Mucosa of descending colon (tissue), 3 donors: ENCODE results near the gene LDLRAD4. TPM values are rescaled to one million over a fixed set of nuclear protein-coding genes. Genes with fewer than 3 reads are reported as not detected.

Source experiments
- ATAC-seq: fragments of 200-7000 bp; cut with Tn5 transposase; one replicate; pipeline ENCODE4 v1.9.1; 2020; ENCODE audit warnings: mild to moderate bottlenecking, moderate library complexity
- DNase-seq, 3 donors: peaks; one replicate each; pipeline ENCODE4 v3.0.0-alpha.2; 2020
- H3K36me3 ChIP-seq: fragments of 200-600 bp; one replicate; pipeline ENCODE4 v1.8.0; 2021; ENCODE audit warnings: low read depth, mild to moderate bottlenecking
- H3K4me1 ChIP-seq: fragments of 200-600 bp; one replicate; pipeline ENCODE4 v1.8.0; 2021; ENCODE audit warnings: low read depth, mild to moderate bottlenecking
- H3K4me3 ChIP-seq: fragments of 200-600 bp; one replicate; pipeline ENCODE4 v1.8.0; 2021; ENCODE audit warnings: mild to moderate bottlenecking
- H3K9me3 ChIP-seq: fragments of 200-600 bp; one replicate; pipeline ENCODE4 v1.8.0; 2021; ENCODE audit warnings: mild to moderate bottlenecking
- intact Hi-C, 2 donors: fragments of 100-400 bp; cut with DNase I in 1 of 2; cut with micrococcal nuclease in 1 of 2; formaldehyde crosslinking; loops; one replicate each; pipeline versions ENCODE4 v1.11.0 to v1.11.1; 2022; cut with DNase I, micrococcal nuclease
- total RNA-seq, 3 donors: library from RNA; stranded (reverse); fragmentation: NEBNext Ultra II Directional in 2 of 3; extraction: Animal tissue kit (Norgen Biotek cat#: 25700) in 2 of 3; gene quantifications; one replicate each; pipeline versions ENCODE4 v1.2.1 to v1.2.4, GENCODE V29; 2021 to 2023
- TF ChIP-seq, protein P1 (sequence below): fragments of 200-600 bp; IDR thresholded peaks from one replicate; pipeline ENCODE4 v1.8.0; 2022; ENCODE audit warnings: antibody characterized with exemption, mild to moderate bottlenecking
- donor health status: DM: no; HTN: no; CAD: no; lungs with moderate emphysema.
- donor health status: DM: no; HTN: no; CAD: no.
- donor health status: DM: no; HTN: yes; CAD: no.

The LDLRAD4 gene
- total RNA-seq, 3 donors from 2014 or later: 36.8 to 41.0 (median 37.4) TPM

DNA sequence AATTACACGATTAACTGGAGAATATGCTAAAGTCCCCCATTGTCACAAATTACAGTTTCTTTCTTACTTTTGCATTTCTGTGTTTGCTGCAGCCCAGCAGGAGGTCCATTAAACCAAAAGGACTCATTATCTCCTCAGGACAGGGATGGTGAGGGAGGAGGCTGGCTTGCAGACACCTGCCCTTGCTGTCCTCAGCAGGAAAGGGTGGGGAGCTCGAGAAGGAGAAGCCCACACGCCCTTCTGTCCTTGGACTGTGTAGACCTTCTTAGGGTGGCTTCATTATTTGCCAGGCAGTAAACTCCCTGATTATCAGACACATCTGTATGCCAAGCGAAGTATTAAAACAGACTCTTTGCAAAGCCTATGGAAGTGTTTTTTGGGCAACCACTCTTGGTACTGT is 196.0 kb downstream of the LDLRAD4 start:
- DNase-seq: no peak
- ATAC-seq: no peak
- Histone ChIP-seq H3K36me3 (no peaks in the 10 kb centered on the region), H3K4me3 (no peak overlapping the region), H3K9me3 (peaks cover 4% of the 10 kb centered on the region), H3K4me1 (peaks cover 26% of the 10 kb centered on the region)
- TF ChIP-seq, protein P1, sequence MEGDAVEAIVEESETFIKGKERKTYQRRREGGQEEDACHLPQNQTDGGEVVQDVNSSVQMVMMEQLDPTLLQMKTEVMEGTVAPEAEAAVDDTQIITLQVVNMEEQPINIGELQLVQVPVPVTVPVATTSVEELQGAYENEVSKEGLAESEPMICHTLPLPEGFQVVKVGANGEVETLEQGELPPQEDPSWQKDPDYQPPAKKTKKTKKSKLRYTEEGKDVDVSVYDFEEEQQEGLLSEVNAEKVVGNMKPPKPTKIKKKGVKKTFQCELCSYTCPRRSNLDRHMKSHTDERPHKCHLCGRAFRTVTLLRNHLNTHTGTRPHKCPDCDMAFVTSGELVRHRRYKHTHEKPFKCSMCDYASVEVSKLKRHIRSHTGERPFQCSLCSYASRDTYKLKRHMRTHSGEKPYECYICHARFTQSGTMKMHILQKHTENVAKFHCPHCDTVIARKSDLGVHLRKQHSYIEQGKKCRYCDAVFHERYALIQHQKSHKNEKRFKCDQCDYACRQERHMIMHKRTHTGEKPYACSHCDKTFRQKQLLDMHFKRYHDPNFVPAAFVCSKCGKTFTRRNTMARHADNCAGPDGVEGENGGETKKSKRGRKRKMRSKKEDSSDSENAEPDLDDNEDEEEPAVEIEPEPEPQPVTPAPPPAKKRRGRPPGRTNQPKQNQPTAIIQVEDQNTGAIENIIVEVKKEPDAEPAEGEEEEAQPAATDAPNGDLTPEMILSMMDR: no peak
- intact Hi-C loops: no loop called here

DNA sequence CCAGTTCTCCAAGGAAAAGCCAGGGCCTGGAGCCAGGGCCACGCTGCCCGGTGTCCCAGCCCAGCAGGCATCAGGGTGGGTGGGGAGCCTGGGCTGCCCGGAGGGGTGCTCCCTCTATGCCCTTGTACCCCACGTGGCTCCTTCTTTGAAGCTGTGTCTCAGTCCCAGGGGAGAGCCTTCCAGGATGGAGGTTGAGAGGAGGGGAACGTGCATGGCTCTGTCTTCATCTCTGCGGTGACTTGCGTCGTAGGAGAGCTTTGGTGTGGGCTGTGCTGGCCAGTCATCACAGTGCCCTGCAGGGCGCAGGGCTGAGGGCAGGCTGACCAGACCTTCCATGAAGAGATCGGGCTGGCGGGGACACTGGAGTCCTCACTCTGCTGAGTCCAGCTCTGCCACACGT is 197.2 kb downstream of the LDLRAD4 start:
- H3K4me1 ChIP-seq: peaks cover 20% of the 10 kb centered on the region
- intact Hi-C loops: no loop called here
- H3K36me3 ChIP-seq: no peaks in the 10 kb centered on the region
- no peak overlapping the region for H3K4me3 ChIP-seq
- ATAC-seq (no peak), DNase-seq (no peak)
- TF ChIP-seq, protein P1: no peak
- peaks cover 4% of the 10 kb centered on the region for H3K9me3 ChIP-seq

DNA sequence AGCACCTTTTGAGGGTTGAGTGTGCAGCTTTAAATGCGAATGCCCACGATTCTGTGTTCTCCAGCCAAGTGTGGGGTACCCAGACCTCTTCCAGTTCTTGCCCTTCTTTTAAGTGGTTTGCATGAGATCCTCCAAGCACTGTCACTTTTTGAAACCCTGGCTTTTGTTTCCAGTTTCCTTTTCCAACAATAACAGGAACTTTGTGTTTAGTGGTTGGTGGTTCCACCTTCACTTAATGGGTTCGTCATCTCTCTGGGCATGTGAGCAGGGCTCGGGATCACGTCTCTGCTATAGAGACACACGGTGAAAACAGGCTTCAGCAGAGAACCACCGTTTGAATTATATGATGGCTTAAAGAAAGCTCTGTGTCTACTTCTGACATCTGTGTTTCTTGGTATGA is 197.6 kb downstream of the LDLRAD4 start:
- ATAC-seq: no peak
- TF ChIP-seq, protein P1: no peak
- intact Hi-C loops: no loop called here

DNA sequence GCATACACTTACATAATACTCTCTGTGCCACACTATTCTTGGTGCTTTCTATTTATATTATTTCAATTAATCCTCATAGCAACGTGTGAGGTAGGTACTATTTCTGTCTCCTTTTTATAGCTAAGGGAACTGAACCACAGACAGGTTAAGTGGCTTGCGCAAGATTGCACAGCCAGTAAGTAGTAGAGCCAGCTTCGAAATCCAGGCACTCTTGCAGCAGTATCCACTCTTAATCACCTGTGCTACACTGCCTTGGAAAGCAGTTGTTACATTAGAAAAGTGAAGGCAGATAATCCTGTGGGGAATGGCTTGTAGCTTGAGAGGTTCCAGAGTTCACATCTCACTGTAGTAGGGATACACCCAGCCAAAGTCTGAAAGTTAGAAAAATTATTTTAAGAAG is 198.3 kb downstream of the LDLRAD4 start:
- Histone ChIP-seq H3K4me1 (peaks cover 19% of the 10 kb centered on the region), H3K36me3 (no peaks in the 10 kb centered on the region), H3K9me3 (peaks cover 4% of the 10 kb centered on the region), H3K4me3 (no peak overlapping the region)
- intact Hi-C loops: no loop called here
- TF ChIP-seq, protein P1: no peak
- DNase-seq (peak in 1 of 3 donors; percentile 36), ATAC-seq (peak; percentile 69)

More for the DNA sequence above, 197.6 kb downstream of the LDLRAD4 start:
- Histone ChIP-seq H3K36me3 (no peaks in the 10 kb centered on the region), H3K9me3 (peaks cover 4% of the 10 kb centered on the region), H3K4me3 (no peak overlapping the region), H3K4me1 (peaks cover 19% of the 10 kb centered on the region)
- DNase-seq: no peak

DNA sequence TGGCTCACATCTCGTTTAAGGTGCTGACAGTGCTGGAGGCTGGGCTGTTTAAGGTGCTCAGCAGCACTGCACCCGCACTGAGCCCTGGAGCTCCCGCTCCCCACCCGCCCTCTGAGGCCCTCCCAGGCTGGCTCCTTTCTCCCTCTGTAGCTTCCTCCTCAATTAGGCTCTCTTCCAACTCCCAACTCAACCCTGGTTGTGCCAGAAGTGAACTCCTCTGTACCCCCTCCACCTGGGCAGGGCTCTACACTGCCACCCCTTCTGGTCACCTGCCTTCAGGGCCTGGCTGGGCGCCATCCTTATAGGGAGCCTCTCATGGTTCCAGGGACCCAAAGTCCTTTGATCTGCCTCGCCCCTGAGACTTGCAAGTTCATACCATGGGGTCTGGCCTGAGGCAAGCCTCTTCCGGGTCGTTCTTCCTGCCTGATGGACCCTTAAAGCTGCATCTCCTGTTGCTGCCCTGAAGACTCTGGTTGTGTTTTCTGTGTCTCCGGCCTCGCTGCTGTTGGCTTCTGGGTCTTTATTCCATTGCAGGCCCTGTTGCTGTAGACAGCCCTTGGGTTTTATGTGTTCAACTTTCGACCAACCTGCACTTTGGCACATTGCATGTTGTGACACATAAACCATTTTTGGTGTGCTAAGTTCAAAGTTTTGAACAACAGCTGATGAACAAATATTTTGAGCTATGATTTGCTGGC is 199.6 kb downstream of the LDLRAD4 start:
- intact Hi-C loops: no loop called here
- Histone ChIP-seq H3K4me3 (no peak overlapping the region), H3K36me3 (no peaks in the 10 kb centered on the region), H3K9me3 (no peaks in the 10 kb centered on the region), H3K4me1 (peaks cover 19% of the 10 kb centered on the region)
- TF ChIP-seq, protein P1: no peak
- ATAC-seq (peak; percentile 75), DNase-seq (peak; percentile 67 to 76 (median 71))
